Left hindlimb (tissue), 1 donor: ENCODE results near the gene KRT32.
"Not testable (repeated sequence)": the region's sequence is repeated elsewhere in the genome, so short reads cannot be mapped to it uniquely, and the experiment has no call there.

Experiments
- DNase-seq: peaks from one replicate; pipeline ENCODE4 v3.0.0-alpha.2; 2018

Gene KRT32

GRCh38 chr17:41422586-41422985 lies 44.6 kb downstream of the KRT32 start:
- not testable (repeated sequence) for DNase-seq

- DNase-seq = no peak
Measured at GRCh38 chr17:41421617-41422016, 45.6 kb downstream of the KRT32 start.

GRCh38 chr17:41421116-41421515 lies 46.1 kb downstream of the KRT32 start:
- no peak for DNase-seq

- DNase-seq = no peak
Measured at GRCh38 chr17:41420134-41420533, 47.1 kb downstream of the KRT32 start.

GRCh38 chr17:41419716-41420115 lies 47.5 kb downstream of the KRT32 start:
- no peak for DNase-seq

- no peak for DNase-seq
Measured at GRCh38 chr17:41418116-41418860, 48.9 kb downstream of the KRT32 start.

GRCh38 chr17:41417576-41418015 lies 49.6 kb downstream of the KRT32 start:
- DNase-seq = no peak

GRCh38 chr17:41417127-41417526 lies 50.1 kb downstream of the KRT32 start:
- no peak for DNase-seq

GRCh38 chr17:41416479-41416878 lies 50.7 kb downstream of the KRT32 start:
- no peak for DNase-seq

- DNase-seq = no peak
Measured at GRCh38 chr17:41415833-41416335, 51.3 kb downstream of the KRT32 start.

- DNase-seq = no peak
Measured at GRCh38 chr17:41415411-41415810, 51.8 kb downstream of the KRT32 start.

- no peak for DNase-seq
Measured at GRCh38 chr17:41413982-41414381, 53.2 kb downstream of the KRT32 start.

- DNase-seq = no peak
Measured at GRCh38 chr17:41413353-41413957, 53.7 kb downstream of the KRT32 start.

GRCh38 chr17:41411072-41411840 lies 55.9 kb downstream of the KRT32 start:
- no peak for DNase-seq
